Astrocyte (in vitro differentiated cells and primary cell): Measurements from ENCODE around the gene LILRB2. TPM values are rescaled to one million over a fixed set of nuclear protein-coding genes. Genes with fewer than 3 reads are reported as not detected.
"Not testable (repeated sequence)": the region's sequence is repeated elsewhere in the genome, so short reads cannot be mapped to it uniquely, and the experiment has no call there.

ENCODE experiments used
- DNase-seq: peaks from one replicate; pipeline ENCODE4 v3.0.0-alpha.2; 2010; ENCODE audit warnings: low read depth
- FAIRE-seq: peaks from 2 replicates; lab custom pipeline; 2011; peaks lifted over from hg19 to GRCh38; lab: Jason Lieb, UNC
- H2AFZ ChIP-seq: 2 replicates; pipeline ENCODE4 v1.6.0; 2012; ENCODE audit warnings: low read depth, low read length, inconsistent platforms
- H3K27ac ChIP-seq: 2 replicates; pipeline ENCODE4 v1.5.1; 2011; ENCODE audit warnings: low read depth, low read length, inconsistent platforms
- H3K27me3 ChIP-seq: 2 replicates; pipeline ENCODE4 v1.6.0; 2011; ENCODE audit warnings: low read length, inconsistent platforms; ENCODE audit not compliant: insufficient read depth
- H3K36me3 ChIP-seq: 2 replicates; pipeline ENCODE4 v1.5.1; 2011; ENCODE audit warnings: low read length, inconsistent platforms; ENCODE audit not compliant: insufficient read depth
- H3K4me1 ChIP-seq: 2 replicates; pipeline ENCODE4 v1.5.1; 2011; ENCODE audit warnings: low read length, inconsistent platforms; ENCODE audit not compliant: insufficient read depth
- H3K4me2 ChIP-seq: 2 replicates; pipeline ENCODE4 v1.6.0; 2012; ENCODE audit warnings: low read length, inconsistent platforms
- H3K4me3 ChIP-seq: 2 replicates; pipeline ENCODE4 v1.5.1; 2011; ENCODE audit warnings: low read depth, mild to moderate bottlenecking, low read length, inconsistent platforms; ENCODE audit not compliant: insufficient read depth
- H3K79me2 ChIP-seq: 2 replicates; pipeline ENCODE4 v1.6.0; 2012; ENCODE audit warnings: mild to moderate bottlenecking, low read length, inconsistent platforms; ENCODE audit not compliant: insufficient read depth
- H3K9ac ChIP-seq: 2 replicates; pipeline ENCODE4 v1.6.0; 2012; ENCODE audit warnings: mild to moderate bottlenecking, low read length, inconsistent platforms
- H3K9me3 ChIP-seq: 2 replicates; pipeline ENCODE4 v1.5.1; 2012; ENCODE audit warnings: low read depth, mild to moderate bottlenecking, low read length, inconsistent platforms; ENCODE audit not compliant: insufficient read depth
- H4K20me1 ChIP-seq: 2 replicates; pipeline ENCODE4 v1.6.0; 2012; ENCODE audit warnings: low read length, inconsistent platforms; ENCODE audit not compliant: insufficient read depth
- H3K27ac Mint-ChIP-seq: one replicate; pipeline ENCODE4 v1.8.0; 2021; ENCODE audit warnings: mild to moderate bottlenecking, mixed read lengths; ENCODE audit not compliant: unreplicated experiment
- H3K27me3 Mint-ChIP-seq: one replicate; pipeline ENCODE4 v1.8.0; 2021; ENCODE audit warnings: low read depth, mixed read lengths; ENCODE audit not compliant: unreplicated experiment
- H3K36me3 Mint-ChIP-seq: one replicate; pipeline ENCODE4 v1.8.0; 2021; ENCODE audit warnings: low read depth, mixed read lengths; ENCODE audit not compliant: unreplicated experiment
- H3K4me1 Mint-ChIP-seq: one replicate; pipeline ENCODE4 v1.8.0; 2021; ENCODE audit warnings: low read depth, mixed read lengths; ENCODE audit not compliant: unreplicated experiment
- H3K4me3 Mint-ChIP-seq: one replicate; pipeline ENCODE4 v1.8.0; 2021; ENCODE audit warnings: mild to moderate bottlenecking, moderate library complexity, mixed read lengths; ENCODE audit not compliant: unreplicated experiment
- H3K9me3 Mint-ChIP-seq: one replicate; pipeline ENCODE4 v1.8.0; 2021; ENCODE audit warnings: mild to moderate bottlenecking, mixed read lengths; ENCODE audit not compliant: unreplicated experiment
- EZH2 ChIP-seq: IDR thresholded peaks from 2 replicates; pipeline ENCODE4 v1.6.1; 2012; ENCODE audit warnings: mild to moderate bottlenecking, low read length, inconsistent platforms; ENCODE audit not compliant: insufficient read depth
- total RNA-seq: library from RNA; stranded (reverse); gene quantifications from 2 replicates; pipeline ENCODE4 v1.2.1, GENCODE V29; 2021
- TF ChIP-seq, protein P1 (sequence below): IDR thresholded peaks from 2 replicates; pipeline ENCODE4 v1.5.1; 2011; ENCODE audit warnings: low read depth, mild to moderate bottlenecking, inconsistent platforms, low read length, moderate library complexity; ENCODE audit not compliant: insufficient read depth

The LILRB2 gene
- total RNA-seq, 1 donor from 2014 or later, result not detected

- Mint-ChIP-seq H3K36me3 (no peaks in the 10 kb centered on the region), H3K27ac (no peak overlapping the region)
- no peak for FAIRE-seq
These were observed 6.5 kb upstream of the LILRB2 start for GRCh38 chr19:54287456-54287855.

DNA sequence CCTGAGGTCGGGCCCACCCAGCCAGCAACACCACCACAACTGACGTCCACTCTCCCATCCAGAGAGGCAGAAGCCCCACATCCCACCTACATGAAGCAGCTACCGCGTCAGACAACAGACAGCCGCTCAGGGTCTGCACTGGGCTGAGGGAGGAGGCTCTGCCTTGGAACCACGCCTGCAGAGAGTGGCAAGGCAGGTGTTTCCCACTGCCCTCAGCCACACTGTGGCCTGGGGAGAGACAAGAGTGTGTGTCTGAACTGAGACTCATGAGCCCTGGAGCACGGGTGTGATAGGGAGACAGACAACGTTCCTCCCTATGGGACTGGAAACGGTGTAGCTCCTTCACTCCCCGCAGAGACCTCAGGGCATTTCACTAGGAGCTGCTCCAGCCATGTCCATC is 5.4 kb upstream of the LILRB2 start:
- H3K4me3 ChIP-seq, H3K4me2 ChIP-seq, DNase-seq, H3K27me3 ChIP-seq, H2AFZ ChIP-seq, H3K4me1 Mint-ChIP-seq, H4K20me1 ChIP-seq, H3K4me1 ChIP-seq, H3K36me3 Mint-ChIP-seq, H3K27ac ChIP-seq, H3K4me3 Mint-ChIP-seq, H3K79me2 ChIP-seq, H3K36me3 ChIP-seq, FAIRE-seq, H3K9ac ChIP-seq, H3K27ac Mint-ChIP-seq, H3K9me3 ChIP-seq: not testable (repeated sequence)
- Mint-ChIP-seq H3K27me3 (peaks cover 49% of the 10 kb centered on the region), H3K9me3 (peaks cover 10% of the 10 kb centered on the region)

More at GRCh38 chr19:54287456-54287855, 6.5 kb upstream of the LILRB2 start:
- Histone ChIP-seq H2AFZ (no peak overlapping the region), H3K4me3 (no peak overlapping the region), H4K20me1 (no peaks in the 10 kb centered on the region), H3K4me2 (peak overlapping the region; percentile 26), H3K27me3 (no peaks in the 10 kb centered on the region), H3K27ac (peak overlapping the region; percentile 50), H3K79me2 (no peaks in the 10 kb centered on the region), H3K36me3 (no peaks in the 10 kb centered on the region), H3K4me1 (peaks cover 6% of the 10 kb centered on the region), H3K9ac (peak overlapping the region; percentile 31), H3K9me3 (no peaks in the 10 kb centered on the region)
- peaks cover 44% of the 10 kb centered on the region for H3K27me3 Mint-ChIP-seq
- no peak for TF ChIP-seq EZH2
- TF ChIP-seq, protein P1, sequence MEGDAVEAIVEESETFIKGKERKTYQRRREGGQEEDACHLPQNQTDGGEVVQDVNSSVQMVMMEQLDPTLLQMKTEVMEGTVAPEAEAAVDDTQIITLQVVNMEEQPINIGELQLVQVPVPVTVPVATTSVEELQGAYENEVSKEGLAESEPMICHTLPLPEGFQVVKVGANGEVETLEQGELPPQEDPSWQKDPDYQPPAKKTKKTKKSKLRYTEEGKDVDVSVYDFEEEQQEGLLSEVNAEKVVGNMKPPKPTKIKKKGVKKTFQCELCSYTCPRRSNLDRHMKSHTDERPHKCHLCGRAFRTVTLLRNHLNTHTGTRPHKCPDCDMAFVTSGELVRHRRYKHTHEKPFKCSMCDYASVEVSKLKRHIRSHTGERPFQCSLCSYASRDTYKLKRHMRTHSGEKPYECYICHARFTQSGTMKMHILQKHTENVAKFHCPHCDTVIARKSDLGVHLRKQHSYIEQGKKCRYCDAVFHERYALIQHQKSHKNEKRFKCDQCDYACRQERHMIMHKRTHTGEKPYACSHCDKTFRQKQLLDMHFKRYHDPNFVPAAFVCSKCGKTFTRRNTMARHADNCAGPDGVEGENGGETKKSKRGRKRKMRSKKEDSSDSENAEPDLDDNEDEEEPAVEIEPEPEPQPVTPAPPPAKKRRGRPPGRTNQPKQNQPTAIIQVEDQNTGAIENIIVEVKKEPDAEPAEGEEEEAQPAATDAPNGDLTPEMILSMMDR, result no peak
- H3K4me1 Mint-ChIP-seq, result peaks cover 7% of the 10 kb centered on the region
- H3K4me3 Mint-ChIP-seq, result no peak overlapping the region
- no peak for DNase-seq
- peaks cover 8% of the 10 kb centered on the region for H3K9me3 Mint-ChIP-seq

- not testable (repeated sequence) for H2AFZ ChIP-seq, H3K9ac ChIP-seq, DNase-seq, H3K4me1 Mint-ChIP-seq, H3K79me2 ChIP-seq, H3K36me3 Mint-ChIP-seq, H3K27ac Mint-ChIP-seq, H3K36me3 ChIP-seq, H3K4me3 ChIP-seq, H3K9me3 ChIP-seq, H3K4me2 ChIP-seq, H3K27me3 ChIP-seq, H3K4me1 ChIP-seq, H3K4me3 Mint-ChIP-seq, FAIRE-seq, H4K20me1 ChIP-seq, H3K27ac ChIP-seq
- Mint-ChIP-seq H3K9me3 (peaks cover 11% of the 10 kb centered on the region), H3K27me3 (peaks cover 53% of the 10 kb centered on the region)
These were observed 4.6 kb upstream of the LILRB2 start for GRCh38 chr19:54285427-54286056.
